ENCODE data around the gene COL4A3. TPM values are rescaled to one million over a fixed set of nuclear protein-coding genes. Genes with fewer than 3 reads are reported as not detected.

COL4A3 gene
- total RNA-seq, 1 donor from 2014 or later = not detected

GRCh38 chr2:227335713-227336112 lies 171.3 kb downstream of the COL4A3 start:
- DNase-seq (ENCODE audit: extremely low read depth, low read depth, low spot score) = no peak

DNA sequence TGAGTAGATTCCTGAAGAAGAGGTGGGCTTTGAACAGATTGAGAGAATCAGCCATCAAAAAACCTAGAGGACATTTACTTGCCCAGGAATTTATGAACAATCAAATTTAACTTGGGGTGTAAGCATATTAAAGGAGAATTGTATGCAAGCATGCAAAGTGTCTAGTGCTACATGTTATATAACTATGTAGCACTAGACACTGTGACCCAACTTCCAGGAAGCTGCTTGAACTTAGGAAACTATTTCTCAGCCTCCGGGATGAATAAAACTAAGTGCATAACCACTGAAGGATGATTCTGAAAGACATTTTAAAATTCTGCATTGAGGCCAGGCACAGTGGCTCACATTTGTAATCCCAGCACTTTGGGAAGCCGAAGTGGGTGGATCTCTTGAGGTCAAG lies 173.0 kb downstream of the COL4A3 start:
- DNase-seq (ENCODE audit: extremely low read depth, low read depth, low spot score) = no peak

DNA sequence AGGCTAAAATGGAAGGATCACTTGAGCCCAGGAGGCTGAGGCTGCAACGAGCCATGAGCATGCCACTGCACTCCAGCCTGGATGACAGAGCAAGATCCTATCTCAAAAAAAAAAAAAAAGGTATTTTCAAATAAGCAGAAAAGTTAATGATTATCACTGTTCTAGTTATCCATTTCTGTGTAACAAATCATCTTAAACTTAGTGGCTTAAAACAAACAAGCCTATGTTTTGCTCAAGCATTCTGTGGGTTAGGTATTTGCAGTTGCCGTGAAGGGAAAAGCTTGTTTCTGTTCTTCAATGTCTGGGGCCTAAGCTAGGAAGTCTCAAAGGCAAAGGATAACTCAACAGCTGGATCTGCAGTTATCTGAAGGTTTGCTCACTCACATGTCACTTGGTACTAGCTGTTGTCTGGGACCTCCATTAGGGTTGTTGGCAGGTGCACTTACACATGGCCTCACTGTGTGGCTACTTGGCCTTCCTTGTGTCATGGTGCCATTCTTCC lies 174.7 kb downstream of the COL4A3 start:
- no peak for DNase-seq (ENCODE audit: extremely low read depth, low read depth, low spot score)

DNA sequence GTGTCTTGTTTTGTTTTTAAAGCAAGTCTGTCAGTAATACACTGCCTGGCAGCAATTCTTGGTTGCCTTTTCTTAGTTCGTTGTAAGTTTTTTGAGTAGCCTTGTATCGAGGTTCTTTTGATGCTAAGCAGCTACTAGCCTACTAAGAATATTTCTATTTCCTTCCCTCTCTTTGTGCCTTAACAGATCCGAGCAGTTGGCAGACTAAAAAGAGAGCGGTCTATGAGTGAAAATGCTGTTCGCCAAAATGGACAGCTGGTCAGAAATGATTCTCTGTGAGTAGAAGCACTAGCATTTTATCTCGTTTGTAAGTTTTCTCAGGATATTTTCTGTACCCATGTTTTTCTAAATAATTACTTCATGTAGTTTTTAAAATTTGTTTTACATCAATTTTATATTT lies 175.7 kb downstream of the COL4A3 start:
- no peak for DNase-seq (ENCODE audit: extremely low read depth, low read depth, low spot score)

- no peak for DNase-seq (ENCODE audit: extremely low read depth, low read depth, low spot score)
Observed at GRCh38 chr2:227341553-227341952, 177.1 kb downstream of the COL4A3 start.

GRCh38 chr2:227344231-227344630 lies 179.8 kb downstream of the COL4A3 start:
- DNase-seq (ENCODE audit: extremely low read depth, low read depth, low spot score) = no peak

GRCh38 chr2:227347117-227347516 lies 182.7 kb downstream of the COL4A3 start:
- DNase-seq (ENCODE audit: extremely low read depth, low read depth, low spot score) = no peak

DNA sequence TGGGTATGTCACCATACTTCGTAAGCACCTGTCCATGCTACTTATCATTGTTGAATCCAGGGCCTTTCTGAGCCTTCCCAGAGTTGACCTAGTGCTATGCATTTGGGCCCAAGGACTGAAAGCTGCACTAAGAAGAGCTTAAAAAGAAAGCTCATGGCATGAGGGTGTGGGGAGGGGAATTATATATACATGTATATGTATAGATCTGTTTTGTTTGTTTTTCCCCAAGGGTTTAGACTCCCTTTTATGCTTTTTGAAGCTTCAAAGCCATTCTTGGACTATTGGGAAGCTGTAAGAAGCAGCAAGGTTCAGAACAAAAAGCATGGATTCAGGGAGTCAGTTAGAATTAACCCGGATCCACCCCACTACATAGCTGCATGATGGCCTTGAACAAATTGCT lies 183.9 kb downstream of the COL4A3 start:
- no peak for DNase-seq (ENCODE audit: extremely low read depth, low read depth, low spot score)

DNA sequence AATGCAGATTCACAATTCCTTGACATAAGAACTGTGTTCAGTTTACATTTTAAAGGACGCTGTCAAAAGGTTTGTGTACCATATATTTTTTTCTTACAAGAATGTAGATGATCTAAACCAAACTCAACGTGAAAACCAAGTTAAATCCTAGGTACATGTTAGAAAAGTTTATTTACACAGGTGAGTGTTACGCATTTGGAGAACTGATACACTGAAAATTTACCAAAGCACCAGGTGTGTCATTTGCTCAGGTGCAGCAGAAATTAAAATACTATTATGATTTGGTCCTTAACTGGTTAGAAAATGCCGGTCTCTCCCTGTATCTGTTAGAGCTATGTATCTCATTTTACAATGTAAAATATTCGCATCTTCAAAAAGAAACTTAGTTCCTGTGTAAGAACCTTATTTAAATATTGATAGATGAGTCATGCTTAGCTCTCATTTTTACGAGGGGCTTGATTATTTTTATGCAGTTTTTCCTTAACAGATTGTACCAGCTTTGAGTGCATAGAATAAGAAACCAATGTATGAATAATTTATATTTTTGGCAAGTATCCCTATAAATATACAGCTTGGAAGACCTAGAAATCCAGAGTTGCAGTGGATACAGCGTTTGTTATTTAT lies 185.7 kb downstream of the COL4A3 start:
- no peak for DNase-seq (ENCODE audit: extremely low read depth, low read depth, low spot score)

- no peak for DNase-seq (ENCODE audit: extremely low read depth, low read depth, low spot score)
Observed at GRCh38 chr2:227351639-227352038, 187.2 kb downstream of the COL4A3 start.

DNA sequence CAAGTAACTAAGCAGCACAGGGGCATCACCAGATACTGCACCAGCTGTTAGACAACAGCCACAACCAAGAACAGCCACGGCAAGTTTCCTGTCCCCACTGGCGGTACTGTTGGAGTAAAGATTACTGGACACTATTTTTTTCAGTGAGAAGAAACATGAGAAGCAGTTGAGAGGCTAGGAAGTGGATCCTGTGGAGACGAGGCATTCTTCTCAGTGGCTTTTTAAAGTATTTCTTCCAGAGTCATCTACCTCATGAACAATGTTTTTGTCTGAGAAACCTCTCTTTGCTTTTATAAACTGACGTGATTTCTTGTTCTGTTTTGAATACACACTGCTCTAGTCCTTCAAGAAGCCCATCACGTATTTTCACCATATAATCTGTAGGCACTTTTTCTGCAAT lies 195.9 kb downstream of the COL4A3 start:
- no peak for DNase-seq (ENCODE audit: extremely low read depth, low read depth, low spot score)

DNA sequence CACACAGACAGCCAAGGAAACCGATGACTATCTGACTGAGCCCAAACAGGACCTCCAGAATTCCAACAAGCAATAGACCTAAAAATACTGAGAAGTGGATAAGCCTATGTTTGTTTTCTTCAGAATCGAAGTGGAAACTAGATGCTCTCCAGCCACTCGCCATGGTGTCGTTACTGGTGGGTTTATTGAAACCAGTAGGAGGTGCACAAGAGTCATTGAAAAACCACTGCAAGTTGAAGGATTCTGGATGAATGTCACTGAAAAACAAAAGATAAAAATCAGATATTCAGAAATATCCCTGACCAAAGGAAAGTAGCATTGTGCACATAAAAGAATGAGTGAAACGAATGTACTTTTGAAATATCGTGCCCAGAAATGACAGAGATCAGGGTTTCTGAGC lies 199.3 kb downstream of the COL4A3 start:
- DNase-seq (ENCODE audit: extremely low read depth, low read depth, low spot score) = no peak

Other genes with a start within 250 kb of the COL4A3 start
- under 0.01 and 0.12 TPM in 2 replicates for gene COL4A4, start 419 bp upstream of the COL4A3 start, total RNA-seq
- gene MFF, start 160.6 kb downstream of the COL4A3 start, total RNA-seq = 96.4 and 108 TPM in 2 replicates
- gene TM4SF20, start 214.7 kb downstream of the COL4A3 start, total RNA-seq = not detected in 2 replicates
- not detected in 2 replicates for gene SCYGR1, start 223.3 kb downstream of the COL4A3 start, total RNA-seq

Data from glomerular endothelial cell (primary cell).